Neural progenitor cell (in vitro differentiated cells): Measurements from ENCODE around the gene VPS37B. TPM values are rescaled to one million over a fixed set of nuclear protein-coding genes. Genes with fewer than 3 reads are reported as not detected.

ENCODE experiments used
- DNase-seq: peaks from one replicate; pipeline ENCODE4 v3.0.0-alpha.2; 2016; ENCODE audit warnings: low spot score
- H2AFZ ChIP-seq: fragments of 200-600 bp; sonication (generic); replicated peaks from 2 replicates; pipeline ENCODE4 v1.6.1; 2016; ENCODE audit warnings: antibody characterized with exemption
- H3F3A ChIP-seq: fragments of 200-600 bp; sonication (generic); 2 replicates; pipeline ENCODE4 v1.6.1; 2016; ENCODE audit warnings: antibody characterized with exemption, low read depth
- H3K27ac ChIP-seq: fragments of 200-600 bp; sonication (generic); 2 replicates; pipeline ENCODE4 v1.5.1; 2016; ENCODE audit warnings: mild to moderate bottlenecking
- H3K27me3 ChIP-seq: fragments of 200-600 bp; sonication (generic); 2 replicates; pipeline ENCODE4 v1.6.1; 2016; ENCODE audit warnings: mild to moderate bottlenecking, moderate library complexity
- H3K36me3 ChIP-seq: fragments of 200-600 bp; sonication (generic); 2 replicates; pipeline ENCODE4 v1.5.1; 2016
- H3K4me1 ChIP-seq: fragments of 200-600 bp; sonication (generic); 2 replicates; pipeline ENCODE4 v1.6.1; 2016; ENCODE audit warnings: mixed run types
- H3K4me2 ChIP-seq: fragments of 200-600 bp; sonication (generic); 2 replicates; pipeline ENCODE4 v1.6.1; 2016
- H3K4me3 ChIP-seq: fragments of 200-600 bp; sonication (generic); 2 replicates; pipeline ENCODE4 v1.5.1; 2016
- H3K79me2 ChIP-seq: fragments of 200-600 bp; sonication (generic); 2 replicates; pipeline ENCODE4 v1.6.1; 2016; ENCODE audit warnings: low read depth
- H3K9ac ChIP-seq: fragments of 200-600 bp; sonication (generic); 2 replicates; pipeline ENCODE4 v1.6.1; 2016
- H3K9me3 ChIP-seq: fragments of 200-600 bp; sonication (generic); 2 replicates; pipeline ENCODE4 v1.5.1; 2016; ENCODE audit warnings: low read depth
- H4K20me1 ChIP-seq: fragments of 200-600 bp; sonication (generic); 2 replicates; pipeline ENCODE4 v1.6.1; 2016; ENCODE audit warnings: low read depth
- H3K27ac Mint-ChIP-seq: 3 replicates; pipeline ENCODE4 v1.8.0; 2021; ENCODE audit warnings: mixed read lengths
- H3K27me3 Mint-ChIP-seq: 2 replicates; pipeline ENCODE4 v1.8.0; 2022; ENCODE audit warnings: low read depth, mild to moderate bottlenecking, inconsistent platforms, moderate library complexity, mixed read lengths; ENCODE audit not compliant: insufficient read depth
- H3K36me3 Mint-ChIP-seq: 3 replicates; pipeline ENCODE4 v1.8.0; 2021; ENCODE audit warnings: mixed read lengths
- H3K4me1 Mint-ChIP-seq: 3 replicates; pipeline ENCODE4 v1.8.0; 2021; ENCODE audit warnings: mixed read lengths
- H3K4me3 Mint-ChIP-seq: 3 replicates; pipeline ENCODE4 v1.8.0; 2021; ENCODE audit warnings: mild to moderate bottlenecking, moderate library complexity, mixed read lengths
- H3K9me3 Mint-ChIP-seq: 3 replicates; pipeline ENCODE4 v1.8.0; 2020; ENCODE audit warnings: mixed read lengths
- EZH2 ChIP-seq: fragments of 200-600 bp; sonication (generic); IDR thresholded peaks from 2 replicates; pipeline ENCODE4 v1.6.1; 2017; ENCODE audit warnings: antibody characterized with exemption, mild to moderate bottlenecking, moderate library complexity
- EZH2phosphoT487 ChIP-seq: fragments of 200-600 bp; sonication (generic); IDR thresholded peaks from 2 replicates; pipeline ENCODE4 v1.6.1; 2017; ENCODE audit warnings: antibody characterized with exemption
- total RNA-seq: library from RNA; depleted of rRNA; stranded (reverse); fragments of >200 nt; gene quantifications from 2 replicates; pipeline ENCODE4 v1.2.3, GENCODE V29; 2015; ENCODE audit warnings: low replicate concordance
- TF ChIP-seq, protein P1 (sequence below): fragments of 200-600 bp; sonication (generic); IDR thresholded peaks from 2 replicates; pipeline ENCODE4 v1.5.1; 2017; ENCODE audit warnings: antibody characterized with exemption, mild to moderate bottlenecking

VPS37B gene
- total RNA-seq, 1 donor from 2014 or later, result 19.4 TPM

DNA sequence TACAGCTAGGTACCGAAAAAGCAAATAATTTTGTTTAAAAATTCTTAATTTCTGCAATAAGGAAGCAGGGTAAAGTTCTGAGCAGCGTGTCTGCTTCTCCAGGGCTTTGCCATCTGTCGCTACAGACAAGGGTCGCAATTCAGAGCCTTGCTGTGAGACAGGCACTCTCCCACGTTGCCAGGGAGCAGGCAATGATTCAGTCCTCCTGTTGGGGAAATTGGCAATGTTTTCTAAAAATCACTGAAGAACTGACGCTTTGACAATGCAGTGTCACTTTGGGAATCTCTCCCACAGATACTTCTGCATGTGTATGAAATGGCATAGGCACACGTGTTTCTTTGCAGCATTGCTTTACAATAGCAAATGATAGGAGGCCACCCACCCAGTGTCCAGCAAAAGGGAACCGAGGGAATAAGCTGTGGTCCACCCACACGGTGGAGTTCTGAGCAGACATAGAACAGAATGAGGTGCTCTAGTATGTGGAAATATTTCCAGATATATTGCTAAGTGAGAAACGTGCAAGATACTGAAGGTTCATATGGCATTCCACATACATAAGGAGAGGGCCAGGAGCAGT is 76.6 kb downstream of the VPS37B start:
- H4K20me1 ChIP-seq, result no peaks in the 10 kb centered on the region
- no peaks in the 10 kb centered on the region for H3K27me3 ChIP-seq
- Mint-ChIP-seq H3K4me3 (no peak overlapping the region), H3K4me1 (peaks cover 10% of the 10 kb centered on the region), H3K36me3 (no peaks in the 10 kb centered on the region), H3K9me3 (no peaks in the 10 kb centered on the region), H3K27me3 (peaks cover 5% of the 10 kb centered on the region), H3K27ac (no peak overlapping the region)
- no peaks in the 10 kb centered on the region for H3K36me3 ChIP-seq
- no peak overlapping the region for H3K27ac ChIP-seq
- no peaks in the 10 kb centered on the region for H3F3A ChIP-seq
- TF ChIP-seq, protein P1, sequence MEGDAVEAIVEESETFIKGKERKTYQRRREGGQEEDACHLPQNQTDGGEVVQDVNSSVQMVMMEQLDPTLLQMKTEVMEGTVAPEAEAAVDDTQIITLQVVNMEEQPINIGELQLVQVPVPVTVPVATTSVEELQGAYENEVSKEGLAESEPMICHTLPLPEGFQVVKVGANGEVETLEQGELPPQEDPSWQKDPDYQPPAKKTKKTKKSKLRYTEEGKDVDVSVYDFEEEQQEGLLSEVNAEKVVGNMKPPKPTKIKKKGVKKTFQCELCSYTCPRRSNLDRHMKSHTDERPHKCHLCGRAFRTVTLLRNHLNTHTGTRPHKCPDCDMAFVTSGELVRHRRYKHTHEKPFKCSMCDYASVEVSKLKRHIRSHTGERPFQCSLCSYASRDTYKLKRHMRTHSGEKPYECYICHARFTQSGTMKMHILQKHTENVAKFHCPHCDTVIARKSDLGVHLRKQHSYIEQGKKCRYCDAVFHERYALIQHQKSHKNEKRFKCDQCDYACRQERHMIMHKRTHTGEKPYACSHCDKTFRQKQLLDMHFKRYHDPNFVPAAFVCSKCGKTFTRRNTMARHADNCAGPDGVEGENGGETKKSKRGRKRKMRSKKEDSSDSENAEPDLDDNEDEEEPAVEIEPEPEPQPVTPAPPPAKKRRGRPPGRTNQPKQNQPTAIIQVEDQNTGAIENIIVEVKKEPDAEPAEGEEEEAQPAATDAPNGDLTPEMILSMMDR, result no peak
- TF ChIP-seq EZH2 (no peak), EZH2phosphoT487 (no peak)
- no peak overlapping the region for H3K9ac ChIP-seq
- H3K9me3 ChIP-seq, result no peaks in the 10 kb centered on the region
- no peak for DNase-seq
- H3K4me3 ChIP-seq, result no peak overlapping the region
- no peak overlapping the region for H3K4me2 ChIP-seq
- no peak overlapping the region for H2AFZ ChIP-seq
- no peaks in the 10 kb centered on the region for H3K79me2 ChIP-seq
- H3K4me1 ChIP-seq, result no peaks in the 10 kb centered on the region

Other genes starting within 250 kb of the VPS37B start
- not detected in 2 replicates for gene HCAR2, start 192.8 kb downstream of the VPS37B start, total RNA-seq
- gene HCAR3, start 179.3 kb downstream of the VPS37B start, total RNA-seq, result not detected in 2 replicates
- 0.06 TPM in 1 of 2 replicates, not detected in the other for gene HCAR1, start 165.3 kb downstream of the VPS37B start, total RNA-seq
- 52.9 and 100.0 TPM in 2 replicates for gene DENR, start 143.3 kb downstream of the VPS37B start, total RNA-seq
- gene CCDC62, start 121.6 kb downstream of the VPS37B start, total RNA-seq, result 0.79 and 0.81 TPM in 2 replicates
- gene HIP1R, start 60.7 kb downstream of the VPS37B start, total RNA-seq, result 19.3 and 25.6 TPM in 2 replicates
- gene ABCB9, start 70.3 kb upstream of the VPS37B start, total RNA-seq, result 1.9 and 5.3 TPM in 2 replicates
- 9.9 and 20.6 TPM in 2 replicates for gene OGFOD2, start 79.1 kb upstream of the VPS37B start, total RNA-seq
- 83.8 and 143 TPM in 2 replicates for gene ARL6IP4, start 84.6 kb upstream of the VPS37B start, total RNA-seq